Subcutaneous adipose tissue (tissue), 4 donors: ENCODE measurements around the gene CYB561. TPM values are rescaled to one million over a fixed set of nuclear protein-coding genes. Genes with fewer than 3 reads are reported as not detected.

ENCODE experiments used
- total RNA-seq, 4 donors: library from RNA; depleted of rRNA; stranded (reverse); fragments of >200 nt; gene quantifications; one replicate each; pipeline ENCODE4 v1.1.0, GENCODE V29; 2016
- TF ChIP-seq, protein P1 (sequence below): fragments of 450-650 bp; IDR thresholded peaks from one replicate; pipeline ENCODE4 v1.5.1; 2016; ENCODE audit warnings: low read depth, mild to moderate bottlenecking, control low read depth, antibody characterized with exemption, moderate library complexity

The CYB561 gene
- total RNA-seq, 4 donors from 2014 or later, result 12.7 to 17.9 (median 14.1) TPM

- TF ChIP-seq, protein P1, sequence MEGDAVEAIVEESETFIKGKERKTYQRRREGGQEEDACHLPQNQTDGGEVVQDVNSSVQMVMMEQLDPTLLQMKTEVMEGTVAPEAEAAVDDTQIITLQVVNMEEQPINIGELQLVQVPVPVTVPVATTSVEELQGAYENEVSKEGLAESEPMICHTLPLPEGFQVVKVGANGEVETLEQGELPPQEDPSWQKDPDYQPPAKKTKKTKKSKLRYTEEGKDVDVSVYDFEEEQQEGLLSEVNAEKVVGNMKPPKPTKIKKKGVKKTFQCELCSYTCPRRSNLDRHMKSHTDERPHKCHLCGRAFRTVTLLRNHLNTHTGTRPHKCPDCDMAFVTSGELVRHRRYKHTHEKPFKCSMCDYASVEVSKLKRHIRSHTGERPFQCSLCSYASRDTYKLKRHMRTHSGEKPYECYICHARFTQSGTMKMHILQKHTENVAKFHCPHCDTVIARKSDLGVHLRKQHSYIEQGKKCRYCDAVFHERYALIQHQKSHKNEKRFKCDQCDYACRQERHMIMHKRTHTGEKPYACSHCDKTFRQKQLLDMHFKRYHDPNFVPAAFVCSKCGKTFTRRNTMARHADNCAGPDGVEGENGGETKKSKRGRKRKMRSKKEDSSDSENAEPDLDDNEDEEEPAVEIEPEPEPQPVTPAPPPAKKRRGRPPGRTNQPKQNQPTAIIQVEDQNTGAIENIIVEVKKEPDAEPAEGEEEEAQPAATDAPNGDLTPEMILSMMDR, result no peak
Measured at GRCh38 chr17:63445065-63445464, 1.0 kb downstream of the CYB561 start.

GRCh38 chr17:63444457-63444856 lies 1.6 kb downstream of the CYB561 start:
- TF ChIP-seq, protein P1, result no peak

DNA sequence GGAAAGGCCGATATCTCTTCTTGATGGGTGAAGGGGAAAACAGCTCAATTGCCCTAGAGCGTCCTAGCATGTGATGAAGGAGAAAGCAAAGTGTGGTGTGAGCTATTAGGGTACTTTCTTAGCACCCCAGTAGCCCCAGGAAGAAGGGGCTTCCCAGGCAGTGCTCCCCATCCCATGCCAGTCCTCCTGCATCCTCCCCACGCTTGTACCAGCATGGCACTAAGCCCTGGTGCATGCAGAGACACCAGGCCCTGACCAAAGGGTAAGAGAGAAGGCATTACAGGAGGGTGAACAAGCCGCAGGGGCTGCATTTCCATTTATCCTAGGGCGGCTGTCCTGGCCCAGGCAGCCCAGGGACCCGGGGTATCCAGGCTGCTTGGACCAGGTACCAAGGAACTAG lies 3.1 kb downstream of the CYB561 start:
- TF ChIP-seq, protein P1, result no peak

GRCh38 chr17:63442549-63443035 lies 3.5 kb downstream of the CYB561 start:
- TF ChIP-seq, protein P1, result no peak

DNA sequence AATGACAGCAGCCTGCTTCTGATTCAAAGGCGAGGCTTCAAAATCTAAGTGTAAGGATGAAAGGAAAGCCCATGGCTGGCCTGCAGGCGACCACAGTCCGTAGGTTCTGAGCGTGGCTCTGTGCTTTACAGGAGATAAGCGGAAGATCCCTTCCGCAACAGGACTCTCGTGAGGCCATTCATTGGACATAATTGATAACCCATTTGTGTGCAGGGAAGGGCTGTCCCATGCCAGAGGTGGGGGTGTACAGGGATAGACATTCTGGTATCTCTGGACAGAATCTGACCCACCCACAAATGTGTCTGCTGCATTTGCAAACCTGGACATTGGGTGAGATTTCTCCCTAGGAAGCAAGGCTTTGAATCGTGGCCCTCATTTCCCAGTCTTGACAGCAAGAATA lies 4.0 kb downstream of the CYB561 start:
- TF ChIP-seq, protein P1, result no peak

- TF ChIP-seq, protein P1, result no peak
Measured at GRCh38 chr17:63441654-63442053, 4.5 kb downstream of the CYB561 start.

DNA sequence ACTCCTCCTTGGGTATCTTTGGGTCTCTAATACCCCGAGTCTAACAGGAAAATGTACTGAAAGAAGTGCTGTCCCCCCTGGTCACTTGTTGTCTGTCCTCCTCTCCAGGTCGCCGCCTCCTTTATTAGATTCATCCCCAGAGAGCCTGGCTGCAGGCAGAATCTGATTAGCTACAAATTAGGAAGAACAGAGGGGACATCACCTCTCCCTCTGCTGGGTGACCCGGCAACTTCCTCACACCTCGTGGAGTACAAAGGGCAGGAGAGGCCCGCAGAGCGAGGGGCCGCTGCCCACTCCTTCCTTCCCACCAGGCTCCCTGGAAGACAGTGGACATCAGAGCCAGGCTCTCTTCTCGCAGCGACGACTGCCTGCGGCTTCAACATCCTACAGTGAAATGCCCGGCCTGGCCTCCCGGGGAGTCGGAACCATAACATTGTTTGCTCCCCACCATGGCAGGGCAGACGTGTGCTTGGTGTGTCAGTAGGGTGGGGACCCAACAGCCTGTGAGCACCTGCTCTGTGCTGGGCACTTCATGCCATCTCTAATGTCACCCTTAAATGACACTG lies 5.3 kb downstream of the CYB561 start:
- TF ChIP-seq, protein P1, result no peak
